NCI-H2171 treated with DMSO at 0.1 percent for 48 hours (cell line): ENCODE measurements around the gene ADGRL3.
"Not testable (repeated sequence)": the region's sequence is repeated elsewhere in the genome, so short reads cannot be mapped to it uniquely, and the experiment has no call there.

Experiments used
- DNase-seq: peaks from one replicate; lab custom pipeline; 2025; lab: John Stamatoyannopoulos, UW

Gene ADGRL3

GRCh38 chr4:61756937-61757336 is 556.8 kb downstream of the ADGRL3 start:
- not testable (repeated sequence) for DNase-seq

GRCh38 chr4:61757983-61758382 is 557.9 kb downstream of the ADGRL3 start:
- not testable (repeated sequence) for DNase-seq

- not testable (repeated sequence) for DNase-seq
These were observed 558.5 kb downstream of the ADGRL3 start for GRCh38 chr4:61758596-61758995.

- not testable (repeated sequence) for DNase-seq
These were observed 559.1 kb downstream of the ADGRL3 start for GRCh38 chr4:61759245-61759644.

GRCh38 chr4:61759885-61760284 is 559.8 kb downstream of the ADGRL3 start:
- DNase-seq: not testable (repeated sequence)

GRCh38 chr4:61760820-61761219 is 560.7 kb downstream of the ADGRL3 start:
- DNase-seq: no peak

- DNase-seq: no peak
These were observed 562.8 kb downstream of the ADGRL3 start for GRCh38 chr4:61762722-61763627.

GRCh38 chr4:61763682-61764081 is 563.6 kb downstream of the ADGRL3 start:
- no peak for DNase-seq

- DNase-seq: not testable (repeated sequence)
These were observed 564.0 kb downstream of the ADGRL3 start for GRCh38 chr4:61764090-61764489.

- not testable (repeated sequence) for DNase-seq
These were observed 569.5 kb downstream of the ADGRL3 start for GRCh38 chr4:61769444-61770167.

- DNase-seq: no peak
These were observed 570.3 kb downstream of the ADGRL3 start for GRCh38 chr4:61770456-61770855.

GRCh38 chr4:61771056-61771455 is 570.9 kb downstream of the ADGRL3 start:
- peak; percentile 45 for DNase-seq

GRCh38 chr4:61772126-61772525 is 572.0 kb downstream of the ADGRL3 start:
- DNase-seq: no peak

GRCh38 chr4:61773655-61774245 is 573.6 kb downstream of the ADGRL3 start:
- no peak for DNase-seq

GRCh38 chr4:61782133-61782532 is 582.0 kb downstream of the ADGRL3 start:
- no peak for DNase-seq

GRCh38 chr4:61783050-61783449 is 582.9 kb downstream of the ADGRL3 start:
- no peak for DNase-seq

- DNase-seq: no peak
These were observed 585.6 kb downstream of the ADGRL3 start for GRCh38 chr4:61785761-61786160.

- DNase-seq: no peak
These were observed 586.1 kb downstream of the ADGRL3 start for GRCh38 chr4:61786211-61786610.

- no peak for DNase-seq
These were observed 595.9 kb downstream of the ADGRL3 start for GRCh38 chr4:61795998-61796397.

GRCh38 chr4:61799794-61800193 is 599.7 kb downstream of the ADGRL3 start:
- no peak for DNase-seq

- no peak for DNase-seq
These were observed 605.1 kb downstream of the ADGRL3 start for GRCh38 chr4:61805227-61805626.

- no peak for DNase-seq
These were observed 605.9 kb downstream of the ADGRL3 start for GRCh38 chr4:61805979-61806378.

- DNase-seq: no peak
These were observed 612.0 kb downstream of the ADGRL3 start for GRCh38 chr4:61812171-61812570.
